B cell (primary cell): ENCODE measurements around the gene KRTAP17-1.
"Not testable (repeated sequence)": the region's sequence is repeated elsewhere in the genome, so short reads cannot be mapped to it uniquely, and the experiment has no call there.

Experiments used
- EZH2 ChIP-seq: IDR thresholded peaks from 2 replicates; pipeline ENCODE4 v1.6.1; 2012; ENCODE audit warnings: borderline replicate concordance, low read depth, mild to moderate bottlenecking, moderate library complexity, low read length; ENCODE audit not compliant: insufficient read depth, poor library complexity, severe bottlenecking
- TF ChIP-seq, protein P1 (sequence below): fragments of 200-600 bp; IDR thresholded peaks from one replicate; pipeline ENCODE4 v1.8.0; 2022; ENCODE audit warnings: antibody characterized with exemption, mild to moderate bottlenecking

DNA sequence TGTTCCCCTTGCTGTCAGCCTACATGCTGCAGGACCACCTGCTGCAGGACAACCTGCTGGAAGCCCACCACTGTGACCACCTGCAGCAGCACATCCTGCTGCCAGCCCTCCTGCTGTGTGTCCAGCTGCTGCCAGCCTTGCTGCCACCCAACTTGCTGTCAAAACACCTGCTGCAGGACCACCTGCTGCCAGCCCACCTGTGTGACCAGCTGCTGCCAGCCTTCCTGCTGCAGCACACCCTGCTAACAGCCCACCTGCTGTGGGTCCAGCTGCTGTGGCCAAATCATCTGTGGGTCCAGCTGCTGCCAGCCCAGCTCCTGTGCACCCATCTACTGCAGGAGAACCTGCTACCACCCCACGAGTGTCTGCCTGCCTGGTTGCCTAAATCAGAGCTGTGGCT is 44.2 kb downstream of the KRTAP17-1 start:
- TF ChIP-seq, protein P1, sequence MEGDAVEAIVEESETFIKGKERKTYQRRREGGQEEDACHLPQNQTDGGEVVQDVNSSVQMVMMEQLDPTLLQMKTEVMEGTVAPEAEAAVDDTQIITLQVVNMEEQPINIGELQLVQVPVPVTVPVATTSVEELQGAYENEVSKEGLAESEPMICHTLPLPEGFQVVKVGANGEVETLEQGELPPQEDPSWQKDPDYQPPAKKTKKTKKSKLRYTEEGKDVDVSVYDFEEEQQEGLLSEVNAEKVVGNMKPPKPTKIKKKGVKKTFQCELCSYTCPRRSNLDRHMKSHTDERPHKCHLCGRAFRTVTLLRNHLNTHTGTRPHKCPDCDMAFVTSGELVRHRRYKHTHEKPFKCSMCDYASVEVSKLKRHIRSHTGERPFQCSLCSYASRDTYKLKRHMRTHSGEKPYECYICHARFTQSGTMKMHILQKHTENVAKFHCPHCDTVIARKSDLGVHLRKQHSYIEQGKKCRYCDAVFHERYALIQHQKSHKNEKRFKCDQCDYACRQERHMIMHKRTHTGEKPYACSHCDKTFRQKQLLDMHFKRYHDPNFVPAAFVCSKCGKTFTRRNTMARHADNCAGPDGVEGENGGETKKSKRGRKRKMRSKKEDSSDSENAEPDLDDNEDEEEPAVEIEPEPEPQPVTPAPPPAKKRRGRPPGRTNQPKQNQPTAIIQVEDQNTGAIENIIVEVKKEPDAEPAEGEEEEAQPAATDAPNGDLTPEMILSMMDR: not testable (repeated sequence)
- not testable (repeated sequence) for TF ChIP-seq EZH2
